ENCODE measurements around the gene RAB1A. TPM values are rescaled to one million over a fixed set of nuclear protein-coding genes. Genes with fewer than 3 reads are reported as not detected.
A peak's percentile ranks its signal among the peaks of the same experiment; 100 is the strongest.

The RAB1A gene
- total and polyA plus RNA-seq, 10 of the 15 experiments (the other 5 are each of a cell fraction or from before 2014, with no cell fraction given) = 48.9 to 171 (median 83.4) TPM

GRCh38 chr2:65053199-65053598, 76.7 kb downstream of the RAB1A start (continued):
- TF ChIP-seq, protein P1, sequence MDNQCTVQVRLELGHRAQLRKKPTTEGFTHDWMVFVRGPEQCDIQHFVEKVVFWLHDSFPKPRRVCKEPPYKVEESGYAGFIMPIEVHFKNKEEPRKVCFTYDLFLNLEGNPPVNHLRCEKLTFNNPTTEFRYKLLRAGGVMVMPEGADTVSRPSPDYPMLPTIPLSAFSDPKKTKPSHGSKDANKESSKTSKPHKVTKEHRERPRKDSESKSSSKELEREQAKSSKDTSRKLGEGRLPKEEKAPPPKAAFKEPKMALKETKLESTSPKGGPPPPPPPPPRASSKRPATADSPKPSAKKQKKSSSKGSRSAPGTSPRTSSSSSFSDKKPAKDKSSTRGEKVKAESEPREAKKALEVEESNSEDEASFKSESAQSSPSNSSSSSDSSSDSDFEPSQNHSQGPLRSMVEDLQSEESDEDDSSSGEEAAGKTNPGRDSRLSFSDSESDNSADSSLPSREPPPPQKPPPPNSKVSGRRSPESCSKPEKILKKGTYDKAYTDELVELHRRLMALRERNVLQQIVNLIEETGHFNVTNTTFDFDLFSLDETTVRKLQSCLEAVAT (IDR thresholded peaks at IDR 0.05) = peak; percentile 84
- TF ChIP-seq PAX8 (IDR thresholded peaks at IDR 0.05) = no peak
- TF ChIP-seq ZNF592 (IDR thresholded peaks at IDR 0.05) = no peak
- peak; percentile 37; the same call in 1 of the 2 replicates for TF ChIP-seq SMARCA5 (IDR thresholded peaks at IDR 0.05)
- no peak for TF ChIP-seq RFX5 (IDR thresholded peaks at IDR 0.05; ENCODE audit: low read depth, low read length)
- no peak for TF ChIP-seq NBN (IDR thresholded peaks at IDR 0.05)
- no peak for TF ChIP-seq KAT2A (conservative IDR thresholded peaks at IDR 0.05; ENCODE audit: control insufficient read depth, low read depth, low read length)
- TF ChIP-seq RCOR1 (conservative IDR thresholded peaks at IDR 0.05; ENCODE audit: low read depth, low read length) = no peak
- TF ChIP-seq EED (IDR thresholded peaks at IDR 0.05; ENCODE audit: low read depth) = peak; percentile 74
- TF ChIP-seq IRF5 (IDR thresholded peaks at IDR 0.05; ENCODE audit: borderline replicate concordance) = no peak
- no peak for TF ChIP-seq PML (IDR thresholded peaks at IDR 0.05; ENCODE audit: low read length)
- TF ChIP-seq MYB (IDR thresholded peaks at IDR 0.05; ENCODE audit: borderline replicate concordance, low read depth, low read length) = no peak
- TF ChIP-seq HDGF (IDR thresholded peaks at IDR 0.05) = no peak
- peak in 1 of 2 experiments; percentile 71; a peak in 2 of 4 replicates for TF ChIP-seq ETV6 (conservative IDR thresholded peaks at IDR 0.05 in 1 of 2, IDR thresholded peaks at IDR 0.05 in 1 of 2; ENCODE audit: borderline replicate concordance in 1 of 2, low read depth in 1 of 2)
- TF ChIP-seq TARDBP (IDR thresholded peaks at IDR 0.05; ENCODE audit: borderline replicate concordance) = no peak
- TF ChIP-seq MTA2 (IDR thresholded peaks at IDR 0.05; ENCODE audit: low read depth) = peak; percentile 89
- TF ChIP-seq HDAC2 (IDR thresholded peaks at IDR 0.05) = no peak
- TF ChIP-seq SMC3 (IDR thresholded peaks at IDR 0.05; ENCODE audit: borderline replicate concordance, low read length) = no peak
- TF ChIP-seq YBX1 (IDR thresholded peaks at IDR 0.05) = no peak
- TF ChIP-seq EP300 (IDR thresholded peaks at IDR 0.05; ENCODE audit: borderline replicate concordance in 1 of 2, control insufficient read depth in 1 of 2, low read depth in 2 of 2, low read length in 2 of 2) = peak; percentile 93
- TF ChIP-seq SUZ12 (IDR thresholded peaks at IDR 0.05; ENCODE audit: unreplicated experiment) = no peak
- TF ChIP-seq ZNF622 (IDR thresholded peaks at IDR 0.05) = no peak
- peak; percentile 84; the same call in 1 of the 2 replicates for TF ChIP-seq TBL1XR1 (IDR thresholded peaks at IDR 0.05; ENCODE audit: low read depth, low read length)
- TF ChIP-seq, protein P2, sequence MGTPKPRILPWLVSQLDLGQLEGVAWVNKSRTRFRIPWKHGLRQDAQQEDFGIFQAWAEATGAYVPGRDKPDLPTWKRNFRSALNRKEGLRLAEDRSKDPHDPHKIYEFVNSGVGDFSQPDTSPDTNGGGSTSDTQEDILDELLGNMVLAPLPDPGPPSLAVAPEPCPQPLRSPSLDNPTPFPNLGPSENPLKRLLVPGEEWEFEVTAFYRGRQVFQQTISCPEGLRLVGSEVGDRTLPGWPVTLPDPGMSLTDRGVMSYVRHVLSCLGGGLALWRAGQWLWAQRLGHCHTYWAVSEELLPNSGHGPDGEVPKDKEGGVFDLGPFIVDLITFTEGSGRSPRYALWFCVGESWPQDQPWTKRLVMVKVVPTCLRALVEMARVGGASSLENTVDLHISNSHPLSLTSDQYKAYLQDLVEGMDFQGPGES (IDR thresholded peaks at IDR 0.05) = no peak

Data from GM12878 (cell line).